LoVo (cell line): Measurements from ENCODE around the gene TMPRSS5.
A peak's percentile ranks its signal among the peaks of the same experiment; 100 is the strongest.
"Not testable (repeated sequence)": the region's sequence is repeated elsewhere in the genome, so short reads cannot be mapped to it uniquely, and the experiment has no call there.

ENCODE experiments used
- DNase-seq: peaks from one replicate; pipeline ENCODE4 v3.0.0-alpha.2; 2016; ENCODE audit warnings: low spot score

The TMPRSS5 gene

GRCh38 chr11:113705871-113706655, at the start of gene TMPRSS5:
Gene TMPRSS5 (minus strand): TSS chr11:113706308. CDS start chr11:113706224, 84 bp downstream.
- no peak for DNase-seq

DNA sequence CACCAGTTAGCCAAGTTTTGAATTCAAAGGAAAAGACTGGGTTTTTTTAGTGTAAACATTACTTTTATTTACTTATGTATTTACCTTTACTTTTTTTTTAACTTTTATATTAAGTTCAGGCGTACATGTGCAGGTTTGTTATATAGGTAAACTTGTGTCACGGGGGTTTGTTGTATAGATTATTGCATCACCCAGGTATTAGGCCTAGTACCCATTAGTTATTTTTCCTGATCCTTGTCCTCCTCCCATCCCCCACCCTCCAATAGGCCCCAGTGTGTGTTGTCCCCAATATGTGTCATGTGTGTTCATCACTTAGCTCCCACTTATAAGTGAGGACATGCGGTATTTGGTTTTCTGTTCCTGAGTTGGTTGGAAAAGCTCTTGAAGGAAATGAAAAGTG, 46.8 kb upstream of the TMPRSS5 start:
- DNase-seq: no peak

- DNase-seq: no peak
These were observed 30.2 kb upstream of the TMPRSS5 start for GRCh38 chr11:113736323-113736722.

GRCh38 chr11:113732092-113732491, 26.0 kb upstream of the TMPRSS5 start:
- no peak for DNase-seq

DNA sequence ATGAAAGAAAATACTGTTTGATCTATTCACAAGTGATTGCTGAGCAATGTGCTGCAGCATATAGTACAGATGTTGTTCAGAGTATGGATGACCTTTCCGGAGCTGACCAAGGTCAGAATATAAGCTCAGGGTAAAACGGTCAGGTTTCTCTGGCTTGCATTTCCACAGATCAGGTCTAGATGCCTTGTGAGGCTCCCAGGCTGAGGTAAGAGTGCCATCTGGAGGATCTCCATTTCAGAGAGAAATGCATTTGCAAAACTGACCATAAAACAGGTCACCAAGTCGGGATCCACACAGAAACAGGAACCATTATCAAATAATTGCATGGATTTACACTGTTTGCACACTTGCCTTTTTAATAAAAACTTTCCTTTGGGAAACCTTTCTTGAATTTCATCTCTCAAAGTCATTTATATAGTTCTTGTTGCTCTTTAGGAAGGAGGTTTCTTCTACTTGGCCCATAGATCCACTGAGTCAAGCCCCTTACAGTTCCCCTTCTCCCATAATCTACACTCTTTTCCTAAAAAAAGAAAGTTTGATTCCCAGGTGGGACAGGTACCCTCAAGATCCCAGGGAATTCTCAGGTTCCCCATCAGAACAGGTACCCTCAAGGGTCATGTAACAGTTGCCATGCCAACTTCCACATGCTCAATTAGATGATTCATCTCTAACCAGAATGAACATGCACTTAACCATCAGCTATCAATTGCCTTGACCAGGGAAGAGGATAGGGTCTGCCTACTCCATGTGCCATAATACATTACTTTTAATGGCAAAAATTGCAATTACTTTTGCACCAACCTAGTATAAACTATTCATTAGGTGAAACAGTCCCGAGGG, 25.0 kb upstream of the TMPRSS5 start:
- peak; percentile 20 for DNase-seq

GRCh38 chr11:113729456-113729855, 23.3 kb upstream of the TMPRSS5 start:
- DNase-seq: no peak

DNA sequence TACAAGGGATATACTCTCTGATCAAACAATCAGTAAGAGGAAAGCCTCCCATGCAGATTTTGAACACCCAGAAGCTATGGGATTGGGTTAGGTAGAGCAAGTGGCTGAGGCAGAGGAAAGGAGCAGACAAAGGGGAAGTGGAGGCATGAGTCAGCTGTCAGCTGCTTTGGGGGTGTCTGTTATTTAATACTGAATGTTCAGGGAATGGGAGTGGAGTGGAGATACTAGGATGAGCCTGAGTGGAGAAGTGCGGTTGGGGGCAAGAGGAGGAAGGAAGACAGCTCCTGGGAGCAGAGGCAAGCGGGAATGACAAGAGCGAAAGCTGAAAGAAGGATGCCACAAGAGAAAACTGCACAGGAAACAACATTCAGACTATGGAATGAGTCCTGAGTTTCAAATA, 22.7 kb upstream of the TMPRSS5 start:
- no peak for DNase-seq

DNA sequence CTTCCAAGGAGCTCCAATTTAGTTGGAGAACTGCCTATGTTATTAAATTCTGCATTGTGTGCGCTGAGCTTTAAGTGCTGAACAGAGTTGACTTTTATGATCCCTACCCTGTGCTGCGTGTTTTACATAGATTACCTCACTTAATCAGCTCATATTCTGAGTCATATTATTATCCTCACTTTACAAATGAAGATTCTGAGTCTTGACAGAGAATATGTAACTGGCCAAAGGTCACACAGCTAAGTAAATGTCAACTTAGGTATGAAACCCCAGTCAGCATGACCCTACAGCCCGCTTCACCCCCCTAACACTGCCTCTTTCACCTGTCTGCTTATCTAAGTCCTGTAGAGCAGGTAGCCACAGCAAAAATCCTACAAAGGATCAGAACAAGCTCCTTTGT, 19.8 kb upstream of the TMPRSS5 start:
- DNase-seq: peak; percentile 28

GRCh38 chr11:113725407-113725806, 19.3 kb upstream of the TMPRSS5 start:
- DNase-seq: no peak

DNA sequence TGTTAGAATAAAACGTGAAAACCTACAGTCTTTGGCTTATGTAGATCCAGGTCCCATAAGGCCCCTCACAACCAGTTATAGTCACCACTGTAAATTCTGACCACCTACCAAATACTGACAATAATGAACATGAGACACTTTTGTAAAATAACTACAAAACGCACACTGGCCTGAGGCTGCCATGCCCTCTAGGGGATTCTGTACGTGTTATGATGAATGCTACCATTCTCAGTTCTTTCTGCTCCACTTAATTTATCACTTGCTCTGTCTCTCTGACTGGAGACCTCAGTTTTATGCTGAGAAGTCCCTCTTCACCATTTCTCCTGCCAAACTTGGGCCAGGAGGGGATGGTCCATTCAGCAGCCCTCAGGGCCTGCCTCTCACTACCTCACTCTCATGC, 18.7 kb upstream of the TMPRSS5 start:
- no peak for DNase-seq

DNA sequence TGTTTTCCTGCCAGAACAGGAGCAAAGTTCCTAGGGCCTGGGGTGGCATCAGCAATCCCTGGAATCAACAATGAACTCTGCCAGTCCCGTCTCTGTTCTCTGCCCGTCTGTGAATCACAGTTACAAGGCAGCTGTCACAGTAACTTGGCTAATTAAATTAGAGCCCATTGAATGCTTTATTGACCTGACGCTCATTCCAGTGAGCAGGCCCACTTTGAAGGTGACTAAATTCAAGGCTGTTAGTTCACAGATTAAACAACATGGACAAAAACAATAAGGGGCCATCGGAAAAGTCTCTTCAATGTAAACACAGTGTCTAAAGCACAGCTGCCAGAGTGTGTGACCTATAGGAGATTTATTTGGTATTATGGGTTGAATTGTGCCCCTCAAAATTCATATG, 17.7 kb upstream of the TMPRSS5 start:
- no peak for DNase-seq

DNA sequence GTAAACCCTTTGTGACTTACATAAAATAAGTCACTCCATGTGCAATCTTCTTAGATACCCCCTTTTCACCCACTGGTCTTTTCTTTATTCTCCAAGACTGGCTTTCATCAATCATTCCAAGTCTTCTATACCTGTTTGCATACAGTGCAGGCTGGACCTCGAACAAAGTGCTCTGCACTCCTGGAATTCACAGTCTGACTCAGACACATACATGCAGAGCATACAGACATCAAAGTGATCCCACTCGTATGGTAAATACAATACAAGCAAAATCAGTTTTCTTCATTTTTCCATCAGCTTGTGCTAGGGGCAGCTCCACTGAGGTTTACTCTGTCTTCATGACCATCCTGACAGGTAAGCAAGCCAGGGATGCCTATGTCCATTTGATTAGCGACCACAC, 16.8 kb upstream of the TMPRSS5 start:
- DNase-seq: no peak

DNA sequence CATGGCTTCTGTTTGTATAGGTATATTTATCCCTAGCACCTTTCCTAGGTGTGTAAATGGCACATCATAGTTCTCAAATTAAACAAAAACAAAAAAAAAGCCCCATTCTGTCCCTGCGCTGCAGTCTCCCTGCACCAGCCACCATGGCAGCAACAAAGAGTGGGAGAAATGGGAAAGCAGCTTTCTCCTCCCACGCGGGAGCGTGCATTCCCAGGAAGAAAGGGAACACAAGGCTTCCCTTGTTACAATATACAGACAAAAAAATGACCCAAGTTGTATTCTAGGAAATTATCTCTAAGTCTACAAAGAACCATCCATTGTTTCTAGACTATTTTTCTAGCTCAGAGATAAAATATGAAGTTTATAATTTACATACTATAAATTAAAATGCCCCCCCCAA, 16.1 kb upstream of the TMPRSS5 start:
- DNase-seq: no peak

GRCh38 chr11:113721462-113722066, 15.5 kb upstream of the TMPRSS5 start:
- no peak for DNase-seq

- not testable (repeated sequence) for DNase-seq
These were observed 14.4 kb upstream of the TMPRSS5 start for GRCh38 chr11:113720478-113720877.

GRCh38 chr11:113715882-113716625, 9.9 kb upstream of the TMPRSS5 start:
- no peak for DNase-seq

GRCh38 chr11:113715273-113715672, 9.2 kb upstream of the TMPRSS5 start:
- DNase-seq: no peak

- no peak for DNase-seq
These were observed 4.9 kb upstream of the TMPRSS5 start for GRCh38 chr11:113710989-113711388.

- DNase-seq: not testable (repeated sequence)
These were observed 2.6 kb downstream of the TMPRSS5 start for GRCh38 chr11:113703551-113703950.

DNA sequence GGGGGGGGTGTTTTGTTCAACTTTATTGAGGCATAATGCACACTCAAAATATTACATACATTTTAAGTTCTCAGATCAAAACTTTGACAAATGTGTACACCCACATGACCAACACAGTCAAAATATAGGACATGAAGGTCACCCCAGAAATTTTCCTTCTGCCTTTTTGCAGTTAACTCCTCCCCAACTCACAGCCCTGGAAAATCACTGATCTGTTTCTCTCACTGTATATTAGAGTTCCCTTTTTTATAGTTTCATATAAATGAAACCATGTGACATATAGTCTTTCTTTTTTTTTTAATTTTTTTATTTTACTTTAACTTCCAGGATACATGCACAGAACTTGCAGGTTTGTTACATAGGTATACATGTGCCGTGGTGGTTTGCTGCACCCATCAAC, 4.6 kb downstream of the TMPRSS5 start:
- no peak for DNase-seq

DNA sequence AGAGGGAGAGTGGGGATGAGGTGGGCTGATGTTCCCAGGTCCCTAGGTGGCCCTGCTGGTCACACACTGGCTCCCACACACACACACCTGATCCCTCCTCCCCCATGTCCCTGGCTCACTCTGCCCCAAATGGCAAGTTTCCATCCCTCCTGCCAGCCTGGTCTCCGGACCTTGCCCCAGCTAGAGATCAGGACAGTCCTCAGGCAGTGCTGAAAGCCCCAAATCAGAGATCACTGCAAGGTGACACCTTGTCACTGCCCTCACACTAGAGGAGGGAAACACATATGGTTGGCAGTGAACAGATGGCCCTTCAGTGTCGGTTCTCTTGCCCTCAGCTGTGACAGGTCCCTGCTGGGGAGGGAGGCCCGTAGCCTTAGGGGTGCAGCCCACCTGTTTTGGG, 7.6 kb downstream of the TMPRSS5 start:
- no peak for DNase-seq

DNA sequence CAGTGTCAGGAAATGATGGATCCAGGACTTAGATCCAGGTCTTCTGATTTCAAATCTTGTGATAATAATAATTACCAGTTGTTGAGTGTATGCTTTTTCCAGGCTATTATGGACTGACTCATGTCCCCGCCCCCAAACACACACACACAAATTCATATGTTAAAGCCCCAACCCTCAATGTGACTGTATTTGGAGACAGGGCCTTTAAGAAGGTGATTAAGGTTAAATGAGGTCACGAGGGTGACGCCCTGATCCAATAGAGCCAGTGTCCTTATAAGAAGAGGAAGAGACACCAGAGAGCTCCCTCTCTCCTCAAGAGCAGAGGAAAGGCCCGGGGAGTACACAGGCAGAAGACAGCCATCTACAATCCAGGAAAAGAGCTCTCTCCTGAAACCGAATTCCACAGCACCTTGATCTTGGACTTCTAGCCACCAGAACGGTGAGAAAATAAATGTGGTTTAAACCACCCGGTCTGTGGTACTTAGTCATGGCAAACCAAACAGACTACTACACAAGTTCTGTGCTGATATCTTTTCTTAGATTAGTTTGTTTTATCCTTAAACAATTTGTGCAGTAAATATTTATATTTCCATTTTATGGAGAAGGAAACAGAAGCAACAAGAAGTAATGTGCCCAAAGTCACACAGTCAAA, 8.2 kb downstream of the TMPRSS5 start:
- DNase-seq: no peak
